GM18520 (cell line): ENCODE results near the gene STK32B.
A peak's percentile ranks its signal among the peaks of the same experiment; 100 is the strongest.
"Not testable (repeated sequence)": the region's sequence is repeated elsewhere in the genome, so short reads cannot be mapped to it uniquely, and the experiment has no call there.

Source experiments
- ATAC-seq: cut with Tn5 transposase; IDR thresholded peaks from one replicate; pipeline ENCODE4 v1.9.1; 2021; ENCODE audit not compliant: unreplicated experiment

STK32B gene

GRCh38 chr4:5249727-5250126 lies 198.4 kb downstream of the STK32B start:
- no peak for ATAC-seq

GRCh38 chr4:5250536-5250935 lies 199.3 kb downstream of the STK32B start:
- ATAC-seq = not testable (repeated sequence)

- ATAC-seq = no peak
Observed at GRCh38 chr4:5256421-5256820, 205.1 kb downstream of the STK32B start.

GRCh38 chr4:5257086-5257485 lies 205.8 kb downstream of the STK32B start:
- ATAC-seq = no peak

GRCh38 chr4:5259471-5259870 lies 208.2 kb downstream of the STK32B start:
- ATAC-seq = no peak

GRCh38 chr4:5260121-5260520 lies 208.8 kb downstream of the STK32B start:
- no peak for ATAC-seq

GRCh38 chr4:5261866-5262265 lies 210.6 kb downstream of the STK32B start:
- ATAC-seq = no peak

- ATAC-seq = no peak
Observed at GRCh38 chr4:5266991-5267390, 215.7 kb downstream of the STK32B start.

GRCh38 chr4:5267408-5267807 lies 216.1 kb downstream of the STK32B start:
- ATAC-seq = no peak

- no peak for ATAC-seq
Observed at GRCh38 chr4:5276475-5277075, 225.3 kb downstream of the STK32B start.

GRCh38 chr4:5277079-5277478 lies 225.8 kb downstream of the STK32B start:
- ATAC-seq = no peak

GRCh38 chr4:5278213-5278612 lies 226.9 kb downstream of the STK32B start:
- no peak for ATAC-seq

- ATAC-seq = not testable (repeated sequence)
Observed at GRCh38 chr4:5280069-5280468, 228.8 kb downstream of the STK32B start.

GRCh38 chr4:5280828-5281227 lies 229.5 kb downstream of the STK32B start:
- peak; percentile 51 for ATAC-seq

- no peak for ATAC-seq
Observed at GRCh38 chr4:5283837-5284236, 232.6 kb downstream of the STK32B start.

- no peak for ATAC-seq
Observed at GRCh38 chr4:5284517-5284916, 233.2 kb downstream of the STK32B start.

- ATAC-seq = no peak
Observed at GRCh38 chr4:5292101-5292500, 240.8 kb downstream of the STK32B start.

GRCh38 chr4:5298000-5298787 lies 246.9 kb downstream of the STK32B start:
- ATAC-seq = not testable (repeated sequence)

- no peak for ATAC-seq
Observed at GRCh38 chr4:5300283-5300682, 249.0 kb downstream of the STK32B start.

GRCh38 chr4:5307928-5308327 lies 256.6 kb downstream of the STK32B start:
- no peak for ATAC-seq

GRCh38 chr4:5322321-5322720 lies 271.0 kb downstream of the STK32B start:
- no peak for ATAC-seq

- no peak for ATAC-seq
Observed at GRCh38 chr4:5330339-5330989, 279.2 kb downstream of the STK32B start.
